GM20000 (cell line): ENCODE measurements around the gene SLC25A14.
A peak's percentile ranks its signal among the peaks of the same experiment; 100 is the strongest.
"Not testable (repeated sequence)": the region's sequence is repeated elsewhere in the genome, so short reads cannot be mapped to it uniquely, and the experiment has no call there.

Experiments used
- DNase-seq: peaks from one replicate; pipeline ENCODE4 v3.0.0; 2012; ENCODE audit warnings: low spot score
- TF ChIP-seq, protein P1 (sequence below): IDR thresholded peaks from 2 replicates; pipeline ENCODE4 v1.5.1; 2012; ENCODE audit warnings: mild to moderate bottlenecking, control low read depth; ENCODE audit errors: extremely low read depth, missing control alignments

Gene SLC25A14

GRCh38 chrX:130301405-130301804, 38.3 kb upstream of the SLC25A14 start:
- TF ChIP-seq, protein P1, sequence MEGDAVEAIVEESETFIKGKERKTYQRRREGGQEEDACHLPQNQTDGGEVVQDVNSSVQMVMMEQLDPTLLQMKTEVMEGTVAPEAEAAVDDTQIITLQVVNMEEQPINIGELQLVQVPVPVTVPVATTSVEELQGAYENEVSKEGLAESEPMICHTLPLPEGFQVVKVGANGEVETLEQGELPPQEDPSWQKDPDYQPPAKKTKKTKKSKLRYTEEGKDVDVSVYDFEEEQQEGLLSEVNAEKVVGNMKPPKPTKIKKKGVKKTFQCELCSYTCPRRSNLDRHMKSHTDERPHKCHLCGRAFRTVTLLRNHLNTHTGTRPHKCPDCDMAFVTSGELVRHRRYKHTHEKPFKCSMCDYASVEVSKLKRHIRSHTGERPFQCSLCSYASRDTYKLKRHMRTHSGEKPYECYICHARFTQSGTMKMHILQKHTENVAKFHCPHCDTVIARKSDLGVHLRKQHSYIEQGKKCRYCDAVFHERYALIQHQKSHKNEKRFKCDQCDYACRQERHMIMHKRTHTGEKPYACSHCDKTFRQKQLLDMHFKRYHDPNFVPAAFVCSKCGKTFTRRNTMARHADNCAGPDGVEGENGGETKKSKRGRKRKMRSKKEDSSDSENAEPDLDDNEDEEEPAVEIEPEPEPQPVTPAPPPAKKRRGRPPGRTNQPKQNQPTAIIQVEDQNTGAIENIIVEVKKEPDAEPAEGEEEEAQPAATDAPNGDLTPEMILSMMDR = no peak
- no peak for DNase-seq

- TF ChIP-seq, protein P1 = no peak
- DNase-seq = no peak
Observed at GRCh38 chrX:130301977-130302376, 37.7 kb upstream of the SLC25A14 start.

DNA sequence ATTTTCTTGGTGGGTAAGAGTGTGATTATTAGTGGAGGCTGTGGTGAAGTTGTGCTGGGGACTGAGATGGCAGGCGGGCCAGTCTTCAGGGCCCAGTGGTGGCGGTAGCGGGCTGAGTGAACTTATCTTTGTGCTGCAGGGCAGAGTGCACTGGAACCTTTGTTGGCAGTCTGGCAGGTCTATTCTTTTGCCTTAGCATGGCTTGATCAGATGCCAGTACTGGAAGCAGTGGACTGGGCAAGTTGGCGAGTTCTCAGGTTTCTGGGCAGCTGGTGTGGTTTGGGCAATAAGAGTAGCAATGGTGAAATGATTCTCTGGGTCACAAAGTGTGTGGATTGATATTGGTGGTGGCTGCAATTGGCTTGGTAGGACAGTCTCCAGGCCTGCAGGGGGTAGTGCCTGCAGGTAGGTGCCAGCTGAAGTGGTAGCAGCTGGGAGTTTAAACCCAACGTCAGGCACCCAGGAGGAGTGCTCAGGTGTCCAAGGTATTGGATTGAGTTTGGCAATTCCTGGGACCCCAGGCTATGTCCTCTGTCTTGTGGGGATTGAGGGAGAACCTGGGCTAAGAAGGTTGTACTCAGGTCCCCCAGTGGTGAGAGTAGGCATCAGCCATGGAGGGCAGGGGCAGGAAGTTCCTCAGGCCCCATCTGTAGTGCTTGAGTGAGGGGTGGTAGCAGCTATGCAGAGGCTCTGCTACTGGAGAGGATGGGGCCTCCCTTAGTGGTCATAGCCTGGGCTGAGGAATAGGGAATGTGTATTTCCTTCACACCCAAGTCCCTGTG, 34.9 kb upstream of the SLC25A14 start:
- TF ChIP-seq, protein P1 = no peak
- DNase-seq = no peak

- DNase-seq = not testable (repeated sequence)
Observed at GRCh38 chrX:130319886-130320285, 19.8 kb upstream of the SLC25A14 start.

DNA sequence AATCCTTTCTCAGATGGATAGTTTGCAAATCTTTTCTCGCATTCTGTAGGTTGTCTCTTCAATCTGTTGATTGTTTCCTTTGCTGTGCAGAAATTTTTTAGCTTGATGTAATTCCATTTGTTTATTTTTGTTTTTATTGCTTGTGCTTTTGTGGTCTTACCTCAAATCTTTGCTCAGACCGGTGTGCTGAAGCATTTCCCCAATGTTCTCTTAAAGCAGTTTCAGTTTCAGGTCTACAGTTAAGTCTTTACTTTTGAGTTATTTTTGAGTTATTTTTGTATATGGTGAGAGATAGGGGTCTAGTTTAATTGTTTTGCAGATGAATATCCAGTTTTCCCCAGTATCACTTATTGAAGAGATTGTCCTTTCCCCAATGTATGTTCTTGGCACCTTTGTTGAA, 18.2 kb upstream of the SLC25A14 start:
- TF ChIP-seq, protein P1 = no peak
- peak; percentile 5 for DNase-seq

DNA sequence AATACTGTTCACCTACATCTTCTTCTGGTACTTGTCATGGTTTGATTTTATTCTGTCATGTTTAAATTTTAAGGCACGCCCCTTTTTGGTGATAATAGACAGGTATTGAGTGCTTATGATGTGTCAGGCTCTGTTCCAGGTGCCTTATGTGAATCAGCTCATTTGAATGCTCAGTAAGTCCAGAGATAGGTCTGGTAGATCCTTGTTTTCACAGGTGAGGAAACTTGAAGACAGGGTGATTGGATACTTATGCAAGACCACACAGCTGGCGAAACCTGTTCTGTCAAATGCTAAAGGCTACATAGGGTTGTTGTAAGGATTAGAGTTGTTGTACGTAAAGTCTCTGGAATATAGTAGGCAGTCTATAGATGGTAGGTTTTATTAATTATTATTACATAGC, 9.6 kb upstream of the SLC25A14 start:
- DNase-seq = no peak

DNA sequence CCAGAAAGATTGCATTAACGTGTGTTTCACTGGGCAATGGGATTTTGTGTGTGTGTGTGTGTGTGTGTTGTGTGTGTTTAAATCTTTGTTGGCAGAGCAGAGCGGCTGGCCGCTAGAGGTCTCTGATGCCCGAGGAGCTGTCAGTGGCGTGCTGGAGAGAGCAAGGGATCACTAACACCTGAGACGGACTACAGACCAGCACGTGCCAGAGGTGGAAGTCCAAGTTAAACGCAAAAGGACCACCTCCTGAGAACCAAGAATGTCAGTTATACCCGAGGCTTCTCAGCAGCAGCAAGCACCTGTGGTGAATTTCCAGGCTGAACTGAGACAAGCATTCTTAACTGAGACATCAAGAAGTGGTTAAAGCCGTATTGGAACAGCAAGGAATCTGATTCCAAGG, 9.0 kb upstream of the SLC25A14 start:
- TF ChIP-seq, protein P1 = peak; percentile 48
- peak; percentile 56 for DNase-seq

More for the DNA sequence above, 9.6 kb upstream of the SLC25A14 start:
- TF ChIP-seq, protein P1 = no peak

GRCh38 chrX:130336531-130336930, 3.2 kb upstream of the SLC25A14 start:
- DNase-seq = no peak
- TF ChIP-seq, protein P1 = no peak

- not testable (repeated sequence) for DNase-seq
Observed at GRCh38 chrX:130338869-130339268, 850 bp upstream of the SLC25A14 start.
